ENCODE measurements around the gene MBNL2.

GRCh38 chr13:97403893-97404750 is 182.0 kb downstream of the MBNL2 start:
- TF ChIP-seq RB1 (IDR thresholded peaks at IDR 0.05; ENCODE audit: borderline replicate concordance) = no peak
- TF ChIP-seq, protein P1, sequence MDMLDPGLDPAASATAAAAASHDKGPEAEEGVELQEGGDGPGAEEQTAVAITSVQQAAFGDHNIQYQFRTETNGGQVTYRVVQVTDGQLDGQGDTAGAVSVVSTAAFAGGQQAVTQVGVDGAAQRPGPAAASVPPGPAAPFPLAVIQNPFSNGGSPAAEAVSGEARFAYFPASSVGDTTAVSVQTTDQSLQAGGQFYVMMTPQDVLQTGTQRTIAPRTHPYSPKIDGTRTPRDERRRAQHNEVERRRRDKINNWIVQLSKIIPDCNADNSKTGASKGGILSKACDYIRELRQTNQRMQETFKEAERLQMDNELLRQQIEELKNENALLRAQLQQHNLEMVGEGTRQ (IDR thresholded peaks at IDR 0.05; ENCODE audit: borderline replicate concordance, low read depth, low read length) = no peak

All from GM12878 (cell line).